ENCODE data around the gene SLC44A1. TPM values are rescaled to one million over a fixed set of nuclear protein-coding genes. Genes with fewer than 3 reads are reported as not detected.

SLC44A1 gene
- total RNA-seq, 1 donor from 2014 or later, result 69.7 TPM

DNA sequence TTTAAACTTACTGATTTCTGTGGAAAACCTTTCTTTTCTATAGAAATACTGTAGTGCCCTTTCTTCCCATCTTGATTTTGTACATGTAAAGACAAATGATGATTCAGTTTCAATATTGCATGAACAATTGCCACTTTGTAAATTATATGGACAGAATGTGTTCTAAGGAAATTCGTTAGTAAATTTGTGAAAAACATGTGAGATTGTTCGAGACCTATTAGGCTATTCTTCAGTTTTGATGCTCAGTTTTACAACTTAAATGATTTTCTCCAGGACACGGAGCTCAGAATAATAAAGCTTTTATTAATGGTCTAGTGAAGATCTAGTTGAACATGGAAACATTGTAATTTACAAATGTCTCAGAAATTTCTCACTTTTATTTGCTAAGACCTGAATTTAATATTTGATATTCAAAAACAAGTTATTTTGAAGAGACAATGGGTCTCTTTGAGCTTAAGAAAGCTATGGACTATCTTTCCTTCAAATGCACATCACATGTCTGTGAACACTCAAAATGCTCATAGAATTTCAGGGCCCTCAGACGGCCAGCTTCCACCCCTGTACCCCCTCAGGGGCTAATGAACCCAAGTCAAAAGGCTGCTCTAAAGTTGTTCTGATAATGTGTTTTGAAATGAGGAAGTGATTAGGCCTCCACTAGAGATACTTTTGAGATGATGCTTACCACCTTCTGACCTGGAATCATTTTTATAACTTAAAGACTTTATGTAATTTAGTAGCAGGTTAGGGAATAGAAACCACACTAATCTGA lies 149.3 kb downstream of the SLC44A1 start:
- TF ChIP-seq, protein P1, sequence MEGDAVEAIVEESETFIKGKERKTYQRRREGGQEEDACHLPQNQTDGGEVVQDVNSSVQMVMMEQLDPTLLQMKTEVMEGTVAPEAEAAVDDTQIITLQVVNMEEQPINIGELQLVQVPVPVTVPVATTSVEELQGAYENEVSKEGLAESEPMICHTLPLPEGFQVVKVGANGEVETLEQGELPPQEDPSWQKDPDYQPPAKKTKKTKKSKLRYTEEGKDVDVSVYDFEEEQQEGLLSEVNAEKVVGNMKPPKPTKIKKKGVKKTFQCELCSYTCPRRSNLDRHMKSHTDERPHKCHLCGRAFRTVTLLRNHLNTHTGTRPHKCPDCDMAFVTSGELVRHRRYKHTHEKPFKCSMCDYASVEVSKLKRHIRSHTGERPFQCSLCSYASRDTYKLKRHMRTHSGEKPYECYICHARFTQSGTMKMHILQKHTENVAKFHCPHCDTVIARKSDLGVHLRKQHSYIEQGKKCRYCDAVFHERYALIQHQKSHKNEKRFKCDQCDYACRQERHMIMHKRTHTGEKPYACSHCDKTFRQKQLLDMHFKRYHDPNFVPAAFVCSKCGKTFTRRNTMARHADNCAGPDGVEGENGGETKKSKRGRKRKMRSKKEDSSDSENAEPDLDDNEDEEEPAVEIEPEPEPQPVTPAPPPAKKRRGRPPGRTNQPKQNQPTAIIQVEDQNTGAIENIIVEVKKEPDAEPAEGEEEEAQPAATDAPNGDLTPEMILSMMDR (IDR thresholded peaks at IDR 0.05; ENCODE audit: unreplicated experiment), result no peak
- Mint-ChIP-seq H3K36me3 (ENCODE audit: low read depth, unreplicated experiment) (no peaks in the 10 kb centered on the region), H3K27ac (ENCODE audit: unreplicated experiment) (no peak overlapping the region), H3K4me1 (ENCODE audit: unreplicated experiment) (peaks cover 4% of the 10 kb centered on the region), H3K9me3 (ENCODE audit: unreplicated experiment) (no peaks in the 10 kb centered on the region), H3K27me3 (ENCODE audit: unreplicated experiment) (peaks cover 1% of the 10 kb centered on the region), H3K4me3 (ENCODE audit: unreplicated experiment) (no peak overlapping the region)
- no peak for DNase-seq (ENCODE audit: low spot score)

DNA sequence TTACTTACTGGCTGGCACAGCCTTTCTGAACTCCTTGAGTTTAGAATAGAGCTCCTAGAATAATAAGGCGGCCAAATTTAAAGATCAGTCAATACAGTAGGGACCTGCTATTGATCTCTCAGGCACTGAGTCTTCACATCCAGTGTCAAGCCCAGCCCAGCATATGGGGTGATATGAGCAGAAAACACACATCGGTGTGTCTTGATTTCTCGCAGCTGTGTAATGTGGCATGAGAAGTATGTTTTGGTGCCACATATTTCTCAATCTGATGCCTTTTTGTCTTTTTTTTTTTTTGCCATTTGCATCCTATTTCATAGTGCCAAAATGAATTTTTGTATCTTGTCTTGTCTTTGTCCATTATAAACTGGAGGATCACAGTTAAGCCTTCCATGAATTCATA lies 152.0 kb downstream of the SLC44A1 start:
- Mint-ChIP-seq H3K36me3 (ENCODE audit: low read depth, unreplicated experiment) (no peaks in the 10 kb centered on the region), H3K27ac (ENCODE audit: unreplicated experiment) (no peak overlapping the region), H3K4me3 (ENCODE audit: unreplicated experiment) (no peak overlapping the region), H3K9me3 (ENCODE audit: unreplicated experiment) (no peaks in the 10 kb centered on the region), H3K27me3 (ENCODE audit: unreplicated experiment) (peaks cover 1% of the 10 kb centered on the region), H3K4me1 (ENCODE audit: unreplicated experiment) (peaks cover 10% of the 10 kb centered on the region)
- TF ChIP-seq, protein P1 (IDR thresholded peaks at IDR 0.05; ENCODE audit: unreplicated experiment), result no peak
- DNase-seq (ENCODE audit: low spot score), result no peak

DNA sequence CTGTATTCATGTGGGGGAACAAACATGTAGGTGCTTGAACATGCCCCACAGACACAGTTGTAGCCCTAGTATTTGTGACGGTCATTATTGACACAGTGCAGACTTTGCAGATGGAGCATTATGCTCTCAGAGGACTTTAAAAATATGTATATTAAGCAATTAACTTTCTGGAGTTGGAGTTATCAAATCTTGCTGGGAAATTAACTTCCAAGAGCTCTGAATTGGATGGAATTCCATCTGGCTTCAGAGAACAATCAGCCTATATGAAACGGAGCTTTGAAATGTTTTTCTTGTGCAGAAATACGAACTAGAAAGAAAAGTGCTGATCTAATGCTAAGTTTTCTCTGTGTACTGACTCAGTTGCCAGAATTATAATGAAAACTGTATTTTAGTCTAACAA lies 152.4 kb downstream of the SLC44A1 start:
- no peak for DNase-seq (ENCODE audit: low spot score)
- H3K4me3 Mint-ChIP-seq (ENCODE audit: unreplicated experiment), result no peak overlapping the region
- peaks cover 1% of the 10 kb centered on the region for H3K27me3 Mint-ChIP-seq (ENCODE audit: unreplicated experiment)
- no peaks in the 10 kb centered on the region for H3K9me3 Mint-ChIP-seq (ENCODE audit: unreplicated experiment)
- no peak overlapping the region for H3K27ac Mint-ChIP-seq (ENCODE audit: unreplicated experiment)
- H3K4me1 Mint-ChIP-seq (ENCODE audit: unreplicated experiment), result peaks cover 13% of the 10 kb centered on the region
- TF ChIP-seq, protein P1 (IDR thresholded peaks at IDR 0.05; ENCODE audit: unreplicated experiment), result no peak
- no peaks in the 10 kb centered on the region for H3K36me3 Mint-ChIP-seq (ENCODE audit: low read depth, unreplicated experiment)

DNA sequence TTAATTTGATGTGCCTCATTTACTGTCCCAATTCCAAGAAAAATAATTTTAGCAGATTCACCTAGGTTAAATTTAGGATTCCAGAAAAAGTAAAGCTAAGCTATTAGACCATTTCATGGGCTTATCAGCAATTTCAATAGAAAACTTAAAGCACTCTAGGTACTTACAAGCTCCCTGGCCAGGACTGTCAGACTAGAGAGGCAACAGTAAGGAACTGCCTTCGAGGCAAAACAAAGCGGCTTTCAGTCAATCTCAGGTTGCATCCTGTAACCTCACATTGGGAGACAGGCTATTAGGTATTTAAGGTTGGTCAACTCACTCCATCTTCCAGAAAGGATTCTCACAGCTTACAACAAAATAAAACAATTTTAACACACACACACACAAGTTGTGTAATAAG lies 154.7 kb downstream of the SLC44A1 start:
- no peak for DNase-seq (ENCODE audit: low spot score)
- TF ChIP-seq, protein P1 (IDR thresholded peaks at IDR 0.05; ENCODE audit: unreplicated experiment), result no peak
- no peak overlapping the region for H3K4me3 Mint-ChIP-seq (ENCODE audit: unreplicated experiment)
- no peak overlapping the region for H3K27ac Mint-ChIP-seq (ENCODE audit: unreplicated experiment)
- H3K36me3 Mint-ChIP-seq (ENCODE audit: low read depth, unreplicated experiment), result no peaks in the 10 kb centered on the region
- H3K4me1 Mint-ChIP-seq (ENCODE audit: unreplicated experiment), result peaks cover 21% of the 10 kb centered on the region
- H3K9me3 Mint-ChIP-seq (ENCODE audit: unreplicated experiment), result no peaks in the 10 kb centered on the region
- H3K27me3 Mint-ChIP-seq (ENCODE audit: unreplicated experiment), result peaks cover 1% of the 10 kb centered on the region

DNA sequence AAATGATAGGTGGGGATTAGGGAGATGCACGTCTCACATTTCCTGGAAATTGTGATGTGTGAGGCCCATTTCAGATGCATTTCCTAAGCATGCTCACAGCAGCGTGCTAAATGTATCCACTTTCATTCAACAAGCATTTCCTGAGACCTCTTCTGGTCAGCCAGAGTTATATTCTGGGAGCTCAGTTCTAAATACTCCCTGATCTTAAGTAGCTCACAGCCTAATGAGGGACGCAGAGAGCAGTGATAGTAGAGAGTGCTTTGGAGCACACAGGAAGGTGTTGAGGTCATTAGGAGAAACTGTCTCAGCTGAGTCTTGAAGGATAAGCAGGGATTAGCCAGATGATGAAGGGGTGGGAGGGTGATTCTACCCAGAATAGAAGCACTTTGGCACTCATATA lies 157.2 kb downstream of the SLC44A1 start:
- DNase-seq (ENCODE audit: low spot score), result no peak
- Mint-ChIP-seq H3K4me3 (ENCODE audit: unreplicated experiment) (no peak overlapping the region), H3K27me3 (ENCODE audit: unreplicated experiment) (peaks cover 3% of the 10 kb centered on the region), H3K4me1 (ENCODE audit: unreplicated experiment) (peaks cover 26% of the 10 kb centered on the region), H3K36me3 (ENCODE audit: low read depth, unreplicated experiment) (no peaks in the 10 kb centered on the region), H3K9me3 (ENCODE audit: unreplicated experiment) (no peaks in the 10 kb centered on the region), H3K27ac (ENCODE audit: unreplicated experiment) (no peak overlapping the region)
- TF ChIP-seq, protein P1 (IDR thresholded peaks at IDR 0.05; ENCODE audit: unreplicated experiment), result no peak

Data from endothelial cell (in vitro differentiated cells).